ENCODE measurements around the gene PRDX5. TPM values are rescaled to one million over a fixed set of nuclear protein-coding genes. Genes with fewer than 3 reads are reported as not detected.

Gene PRDX5
- total and polyA plus RNA-seq, 8 donors, result 9.3 to 725 (median 245) TPM

DNA sequence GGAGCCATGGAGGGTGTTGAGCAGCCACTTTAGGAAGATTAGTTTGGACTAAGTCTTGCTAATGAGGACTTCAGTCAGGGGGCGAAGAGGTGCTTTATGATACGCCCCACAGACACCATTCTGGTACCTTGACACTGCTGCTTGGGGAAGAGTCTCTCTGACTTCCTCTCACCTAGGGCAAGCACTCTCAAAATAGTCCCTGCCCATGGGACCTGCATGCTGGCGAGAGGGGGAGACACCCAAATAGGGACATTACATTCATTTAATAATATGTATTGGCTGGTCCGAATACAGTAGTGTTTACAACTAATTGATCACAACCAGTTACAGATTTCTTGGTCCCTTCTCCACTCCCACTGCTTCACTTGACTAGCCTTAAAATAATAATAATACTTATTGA lies 22.2 kb upstream of the PRDX5 start:
- H3K4me1 ChIP-seq, result peaks cover 37 to 51% (median 40%) of the 10 kb centered on the region in 4 donors
- no peaks in the 10 kb centered on the region for H3K9me3 ChIP-seq
- peaks cover 43 to 100% (median 78%) of the 10 kb centered on the region in 3 donors for H3K27me3 ChIP-seq
- TF ChIP-seq POLR2A (IDR thresholded peaks at IDR 0.05) (no peak), POLR2AphosphoS5 (IDR thresholded peaks at IDR 0.05) (no peak), EP300 (IDR thresholded peaks at IDR 0.05) (no peak), CTCF (IDR thresholded peaks at IDR 0.05) (no peak)
- DNase-seq, result no peak
- WGBS, 5 donors, result 87 to 93% (median 93%) methylated on average over 4 of the region's 4 CpGs
- no peak overlapping the region for H3K4me3 ChIP-seq
- intact Hi-C loops (cut with DNase I; ENCODE audit: low total_unique reads), result loop anchor here (10.0 kb wide), 1 partner anchor 91 kb away; the partner anchor contains the start of gene FERMT3
- no peak overlapping the region for H3K27ac ChIP-seq
- H3K36me3 ChIP-seq, result no peaks in the 10 kb centered on the region

DNA sequence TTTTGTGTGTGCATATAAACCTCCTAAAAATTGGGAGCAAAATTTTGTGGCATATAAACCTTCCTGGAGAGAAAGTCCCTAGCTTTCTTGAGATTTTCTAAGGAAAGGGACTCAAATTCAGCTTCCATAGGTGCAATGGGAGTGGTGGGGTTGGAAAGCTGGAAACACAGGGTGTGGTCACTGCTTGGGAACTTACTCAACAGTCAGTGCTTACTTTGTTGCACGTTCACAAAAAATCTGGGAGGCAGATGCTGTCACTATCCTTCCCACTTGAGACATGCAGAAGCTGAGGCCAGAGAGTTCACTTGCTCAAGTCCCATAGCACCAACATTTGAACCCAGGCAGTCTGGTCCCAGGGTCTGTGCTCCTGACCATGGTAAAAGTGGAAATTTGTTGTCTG lies 21.7 kb upstream of the PRDX5 start:
- H3K36me3 ChIP-seq, result no peaks in the 10 kb centered on the region
- no peak overlapping the region for H3K4me3 ChIP-seq
- H3K4me1 ChIP-seq, result peaks cover 38 to 52% (median 41%) of the 10 kb centered on the region in 4 donors
- TF ChIP-seq POLR2AphosphoS5 (IDR thresholded peaks at IDR 0.05) (no peak), POLR2A (IDR thresholded peaks at IDR 0.05) (no peak), CTCF (IDR thresholded peaks at IDR 0.05) (no peak), EP300 (IDR thresholded peaks at IDR 0.05) (no peak)
- WGBS, 5 donors, result 12 to 54% (median 33%) methylated on average over 1 of the region's 1 CpG
- no peak for DNase-seq
- H3K27me3 ChIP-seq, result peaks cover 39 to 99% (median 74%) of the 10 kb centered on the region in 3 donors
- intact Hi-C loops (cut with DNase I; ENCODE audit: low total_unique reads), result loop anchor here (10.0 kb wide), 1 partner anchor 91 kb away; the partner anchor contains the start of gene FERMT3
- H3K27ac ChIP-seq, result no peak overlapping the region
- no peaks in the 10 kb centered on the region for H3K9me3 ChIP-seq

DNA sequence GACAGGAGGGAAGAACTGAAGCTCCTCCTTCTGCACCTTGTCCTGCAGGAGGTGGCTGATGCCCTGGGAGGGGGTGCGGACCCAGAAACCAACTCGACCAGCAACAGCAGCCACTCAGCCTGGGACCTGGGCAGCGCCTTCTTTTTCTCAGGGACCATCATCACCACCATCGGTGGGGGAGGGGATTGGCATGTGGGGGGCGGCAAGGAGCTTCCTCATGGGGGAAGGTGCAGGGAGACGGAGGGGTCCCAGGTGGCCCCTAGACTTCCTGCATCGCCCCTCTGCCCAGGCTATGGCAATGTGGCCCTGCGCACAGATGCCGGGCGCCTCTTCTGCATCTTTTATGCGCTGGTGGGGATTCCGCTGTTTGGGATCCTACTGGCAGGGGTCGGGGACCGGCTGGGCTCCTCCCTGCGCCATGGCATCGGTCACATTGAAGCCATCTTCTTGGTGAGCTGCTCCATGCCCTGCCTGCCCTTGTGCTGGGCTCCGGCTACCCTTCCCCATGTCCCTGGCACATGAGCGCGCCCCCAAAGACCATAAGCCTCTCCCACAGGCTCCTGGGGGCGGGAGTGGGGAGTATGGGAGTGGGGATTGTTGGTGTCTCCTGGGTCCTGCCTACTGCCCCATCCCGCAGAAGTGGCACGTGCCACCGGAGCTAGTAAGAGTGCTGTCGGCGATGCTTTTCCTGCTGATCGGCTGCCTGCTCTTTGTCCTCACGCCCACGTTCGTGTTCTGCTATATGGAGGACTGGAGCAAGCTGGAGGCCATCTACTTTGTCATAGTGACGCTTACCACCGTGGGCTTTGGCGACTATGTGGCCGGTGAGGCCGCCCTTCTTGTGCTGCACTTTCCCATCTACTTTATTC lies 20.9 kb upstream of the PRDX5 start:
- Histone ChIP-seq H3K36me3 (no peaks in the 10 kb centered on the region), H3K4me1 (peaks cover 33 to 48% (median 36%) of the 10 kb centered on the region in 4 donors), H3K27me3 (peaks cover 31 to 99% (median 66%) of the 10 kb centered on the region in 3 donors), H3K4me3 (no peak overlapping the region), H3K9me3 (no peaks in the 10 kb centered on the region), H3K27ac (no peak overlapping the region)
- no peak for DNase-seq
- 12 to 22% (median 13%) methylated on average over 23 to 34 of the region's 34 CpGs for WGBS, 5 donors
- TF ChIP-seq POLR2A (IDR thresholded peaks at IDR 0.05) (no peak), CTCF (IDR thresholded peaks at IDR 0.05) (no peak), EP300 (IDR thresholded peaks at IDR 0.05) (no peak), POLR2AphosphoS5 (IDR thresholded peaks at IDR 0.05) (no peak)
- intact Hi-C loops (cut with DNase I; ENCODE audit: low total_unique reads), result loop anchor here (10.0 kb wide), 1 partner anchor 92 kb away; the partner anchor contains the start of gene FERMT3

- Histone ChIP-seq H3K27me3 (peaks cover 23 to 99% (median 58%) of the 10 kb centered on the region in 3 donors), H3K9me3 (no peaks in the 10 kb centered on the region), H3K4me3 (no peak overlapping the region), H3K27ac (no peak overlapping the region), H3K4me1 (peaks cover 26 to 40% (median 30%) of the 10 kb centered on the region in 4 donors), H3K36me3 (no peaks in the 10 kb centered on the region)
- TF ChIP-seq CTCF (IDR thresholded peaks at IDR 0.05), result no peak
- TF ChIP-seq EP300 (IDR thresholded peaks at IDR 0.05), result no peak
- no peak for TF ChIP-seq POLR2A (IDR thresholded peaks at IDR 0.05)
- no peak for TF ChIP-seq POLR2AphosphoS5 (IDR thresholded peaks at IDR 0.05)
- intact Hi-C loops (cut with DNase I; ENCODE audit: low total_unique reads), result loop anchor here (10.0 kb wide), 1 partner anchor 93 kb away; the partner anchor contains the start of gene FERMT3
- DNase-seq, result no peak
- 23 to 52% (median 30%) methylated on average over 7 to 18 of the region's 18 CpGs for WGBS, 5 donors
Measured at GRCh38 chr11:64297699-64298358, 20.1 kb upstream of the PRDX5 start.

Data from stomach (tissue), 9 donors.